HepG2 (cell line): Measurements from ENCODE around the gene GATA5. TPM values are rescaled to one million over a fixed set of nuclear protein-coding genes. Genes with fewer than 3 reads are reported as not detected.

Source experiments
- ARNTL ChIP-seq: sonication (generic); formaldehyde crosslinking; IDR thresholded peaks from 2 replicates; pipeline ENCODE4 v1.4.0; 2020; ENCODE audit warnings: mild to moderate bottlenecking, missing genetic modification reagents
- DR1 ChIP-seq: sonication (generic); formaldehyde crosslinking; IDR thresholded peaks from 2 replicates; pipeline ENCODE4 v1.8.0; 2021; ENCODE audit warnings: mild to moderate bottlenecking, missing genetic modification reagents, inconsistent platforms
- HMGXB3 ChIP-seq: sonication (generic); formaldehyde crosslinking; IDR thresholded peaks from 2 replicates; pipeline ENCODE4 v1.4.0; 2020; ENCODE audit warnings: missing genetic modification reagents, borderline replicate concordance
- JUN ChIP-seq: sonication (generic); formaldehyde crosslinking; IDR thresholded peaks from 2 replicates; pipeline ENCODE4 v1.4.0; 2020; ENCODE audit warnings: mild to moderate bottlenecking, missing genetic modification reagents
- KLF13 ChIP-seq: sonication (generic); formaldehyde crosslinking; IDR thresholded peaks from 2 replicates; pipeline ENCODE4 v1.4.0; 2020; ENCODE audit warnings: mild to moderate bottlenecking, missing genetic modification reagents
- MXI1 ChIP-seq: IDR thresholded peaks from 3 replicates; pipeline ENCODE4 v1.6.1; 2012; ENCODE audit warnings: low read depth, low read length, inconsistent platforms, borderline replicate concordance
- RELA ChIP-seq: sonication (generic); formaldehyde crosslinking; IDR thresholded peaks from 2 replicates; pipeline ENCODE4 v1.4.0; 2020; ENCODE audit warnings: missing genetic modification reagents
- SALL1 ChIP-seq: sonication (generic); formaldehyde crosslinking; IDR thresholded peaks from 2 replicates; pipeline ENCODE4 v1.8.0; 2022; ENCODE audit warnings: mild to moderate bottlenecking, missing genetic modification reagents
- SRY ChIP-seq: sonication (generic); formaldehyde crosslinking; IDR thresholded peaks from 2 replicates; pipeline ENCODE4 v1.8.0; 2022; ENCODE audit warnings: mild to moderate bottlenecking, missing genetic modification reagents
- TGIF2 ChIP-seq: IDR thresholded peaks from 2 replicates; pipeline ENCODE4 v1.6.1; 2016; ENCODE audit warnings: control low read depth, missing compliant biosample characterization
- UBTF ChIP-seq: sonication (generic); formaldehyde crosslinking; IDR thresholded peaks from 2 replicates; pipeline ENCODE4 v1.4.0; 2020; ENCODE audit warnings: mild to moderate bottlenecking, missing genetic modification reagents
- ZFY ChIP-seq: sonication (generic); formaldehyde crosslinking; IDR thresholded peaks from 2 replicates; pipeline ENCODE4 v1.4.0; 2020; ENCODE audit warnings: missing genetic modification reagents
- ZNF207 ChIP-seq: fragments of 450-650 bp; IDR thresholded peaks from 2 replicates; pipeline ENCODE4 v1.6.1; 2016; ENCODE audit warnings: antibody characterized with exemption, borderline replicate concordance
- ZNF232 ChIP-seq: sonication (generic); formaldehyde crosslinking; IDR thresholded peaks from 2 replicates; pipeline ENCODE4 v1.4.0; 2020; ENCODE audit warnings: missing genetic modification reagents, borderline replicate concordance
- ZNF710 ChIP-seq: sonication (generic); formaldehyde crosslinking; IDR thresholded peaks from 2 replicates; pipeline ENCODE4 v1.5.0; 2020; ENCODE audit warnings: mild to moderate bottlenecking, missing genetic modification reagents, borderline replicate concordance
- ZNF724P ChIP-seq: sonication (generic); formaldehyde crosslinking; IDR thresholded peaks from 2 replicates; pipeline ENCODE4 v1.8.0; 2022; ENCODE audit warnings: missing genetic modification reagents, borderline replicate concordance
- ZSCAN5A ChIP-seq: sonication (generic); formaldehyde crosslinking; IDR thresholded peaks from 2 replicates; pipeline ENCODE4 v1.8.0; 2022; ENCODE audit warnings: mild to moderate bottlenecking, missing genetic modification reagents, borderline replicate concordance
- ZUFSP ChIP-seq: sonication (generic); formaldehyde crosslinking; IDR thresholded peaks from 2 replicates; pipeline ENCODE4 v1.9.0; 2021; ENCODE audit warnings: missing genetic modification reagents, mild to moderate bottlenecking, borderline replicate concordance
- polyA plus RNA-seq, 8 experiments: library from polyadenylated mRNA; depleted of rRNA in 3 of 8; stranded (reverse) in 7 of 8; unstranded in 1 of 8; fragments of >200 nt; fragmentation: Illumina TruSeq in 4 of 8; extraction: Trizol in 4 of 8; gene quantifications; 2 replicates each; pipeline versions ENCODE4 v1.2.1 to v1.2.3, GENCODE V29; 2011 to 2016; ENCODE audit warnings: low read depth in 4 of 8, missing spikeins in 1 of 8, mixed read lengths in 1 of 8; ENCODE audit not compliant: insufficient read depth in 1 of 8
- total RNA-seq, 5 experiments: library from RNA; depleted of rRNA; stranded (reverse); fragments of >200 nt; fragmentation: Illumina TruSeq; extraction: Trizol; gene quantifications; 2 replicates each; pipeline ENCODE4 v1.2.3, GENCODE V29; 2016; ENCODE audit warnings: low read depth in 1 of 5

Gene GATA5
- total and polyA plus RNA-seq, 2 of the 13 experiments (the other 11 are each of a cell fraction or from before 2014, with no cell fraction given) = 0.12 to 0.20 TPM

GRCh38 chr20:62426699-62427131 is 49.1 kb downstream of the GATA5 start (continued):
- TF ChIP-seq JUN (CRISPR knock-in tag) = 0 out of 2 replicates have a peak, but pooled peaks have one; percentile 16
- TF ChIP-seq ZNF207 = no peak
- TF ChIP-seq ZUFSP (CRISPR knock-in tag) = no peak
- no peak for TF ChIP-seq ZSCAN5A
- no peak for TF ChIP-seq DR1 (CRISPR knock-in tag)
- no peak for TF ChIP-seq HMGXB3 (CRISPR knock-in tag)
- peak; percentile 69 for TF ChIP-seq UBTF (CRISPR knock-in tag)
- 0 out of 2 replicates have a peak, but pooled peaks have one; percentile 24 for TF ChIP-seq KLF13 (CRISPR knock-in tag)
- 0 out of 3 replicates have a peak, but pooled peaks have one; percentile 25 for TF ChIP-seq MXI1
- TF ChIP-seq SALL1 (CRISPR knock-in tag) = peak; percentile 35; the same call in 1 of the 2 replicates
- no peak for TF ChIP-seq ZNF724P (CRISPR knock-in tag)
- no peak for TF ChIP-seq ARNTL (CRISPR knock-in tag)
- TF ChIP-seq TGIF2 (CRISPR knock-in tag) = no peak
- TF ChIP-seq ZNF710 (CRISPR knock-in tag) = no peak
- TF ChIP-seq ZFY (CRISPR knock-in tag) = peak; percentile 41; the same call in 1 of the 2 replicates
- no peak for TF ChIP-seq ZNF232
- TF ChIP-seq SRY (CRISPR knock-in tag) = no peak
- TF ChIP-seq RELA (CRISPR knock-in tag) = no peak
